GM23338 (cell line): ENCODE results near the gene EMC6. TPM values are rescaled to one million over a fixed set of nuclear protein-coding genes. Genes with fewer than 3 reads are reported as not detected.
"Not testable (repeated sequence)": the region's sequence is repeated elsewhere in the genome, so short reads cannot be mapped to it uniquely, and the experiment has no call there.

Source experiments
- ATAC-seq: fragments of 200-7000 bp; cut with Tn5 transposase; 3 replicates; pipeline ENCODE4 v1.9.1; 2020
- DNase-seq: peaks from one replicate; pipeline ENCODE4 v3.0.0-alpha.2; 2015; ENCODE audit warnings: low spot score
- H2AFZ ChIP-seq: fragments of 200-600 bp; sonication (generic); 2 replicates; pipeline ENCODE4 v1.8.0; 2016; ENCODE audit warnings: antibody characterized with exemption, mild to moderate bottlenecking, moderate library complexity
- H3F3A ChIP-seq: fragments of 200-600 bp; sonication (generic); replicated peaks from 2 replicates; pipeline ENCODE4 v1.8.0; 2017; ENCODE audit warnings: antibody characterized with exemption, mixed run types, low read depth
- H3K27ac ChIP-seq: fragments of 200-600 bp; sonication (generic); 2 replicates; pipeline ENCODE4 v1.6.1; 2016; ENCODE audit warnings: low read depth
- H3K27me3 ChIP-seq: fragments of 200-600 bp; sonication (generic); 2 replicates; pipeline ENCODE4 v1.8.0; 2016; ENCODE audit warnings: mild to moderate bottlenecking, mixed run types, moderate library complexity; ENCODE audit not compliant: insufficient read depth
- H3K36me3 ChIP-seq: fragments of 200-600 bp; sonication (generic); 2 replicates; pipeline ENCODE4 v1.8.0; 2016; ENCODE audit warnings: mild to moderate bottlenecking; ENCODE audit not compliant: insufficient read depth
- H3K4me1 ChIP-seq: fragments of 200-600 bp; sonication (generic); 2 replicates; pipeline ENCODE4 v1.8.0; 2016; ENCODE audit warnings: mild to moderate bottlenecking, moderate library complexity; ENCODE audit not compliant: insufficient read depth
- H3K4me2 ChIP-seq: fragments of 200-600 bp; sonication (generic); 2 replicates; pipeline ENCODE4 v1.7.1; 2017; ENCODE audit warnings: mixed run types
- H3K4me3 ChIP-seq: fragments of 200-600 bp; sonication (generic); 2 replicates; pipeline ENCODE4 v1.6.1; 2016; ENCODE audit warnings: mixed run types
- H3K79me2 ChIP-seq: fragments of 200-600 bp; sonication (generic); replicated peaks from 2 replicates; pipeline ENCODE4 v1.8.0; 2017; ENCODE audit warnings: mild to moderate bottlenecking; ENCODE audit not compliant: insufficient read depth
- H3K9me2 ChIP-seq: fragments of 200-600 bp; sonication (generic); 2 replicates; pipeline ENCODE4 v1.8.0; 2017; ENCODE audit not compliant: insufficient read depth
- H4K20me1 ChIP-seq: fragments of 200-600 bp; sonication (generic); replicated peaks from 2 replicates; pipeline ENCODE4 v1.8.0; 2017; ENCODE audit warnings: mild to moderate bottlenecking; ENCODE audit not compliant: insufficient read depth
- H3K27ac Mint-ChIP-seq: 2 replicates; pipeline ENCODE4 v1.8.0; 2020; ENCODE audit warnings: inconsistent platforms, mild to moderate bottlenecking, moderate library complexity, mixed read lengths
- H3K27me3 Mint-ChIP-seq: 3 replicates; pipeline ENCODE4 v1.8.0; 2022; ENCODE audit warnings: low read depth, mild to moderate bottlenecking, moderate library complexity, mixed read lengths, inconsistent platforms; ENCODE audit not compliant: insufficient read depth, poor library complexity
- H3K36me3 Mint-ChIP-seq: 3 replicates; pipeline ENCODE4 v1.8.0; 2021; ENCODE audit warnings: low read depth, mild to moderate bottlenecking, inconsistent platforms, moderate library complexity, mixed read lengths
- H3K4me1 Mint-ChIP-seq: 3 replicates; pipeline ENCODE4 v1.8.0; 2020; ENCODE audit warnings: mild to moderate bottlenecking, inconsistent platforms, mixed read lengths
- H3K4me3 Mint-ChIP-seq: 3 replicates; pipeline ENCODE4 v1.8.0; 2021; ENCODE audit warnings: moderate library complexity, mild to moderate bottlenecking, inconsistent platforms, mixed read lengths
- H3K9me3 Mint-ChIP-seq: 3 replicates; pipeline ENCODE4 v1.8.0; 2020; ENCODE audit warnings: moderate library complexity, mild to moderate bottlenecking, inconsistent platforms, mixed read lengths
- EZH2phosphoT487 ChIP-seq: fragments of 200-600 bp; sonication (generic); IDR thresholded peaks from one replicate; pipeline ENCODE4 v1.8.1; 2018; ENCODE audit warnings: antibody characterized with exemption; ENCODE audit not compliant: unreplicated experiment
- JUNB ChIP-seq: IDR thresholded peaks from one replicate; pipeline ENCODE4 v1.6.1; 2016; ENCODE audit warnings: antibody characterized with exemption; ENCODE audit not compliant: unreplicated experiment
- ZNF114 ChIP-seq: fragments of 250-450 bp; sonication (Bioruptor Pico); IDR thresholded peaks from 2 replicates; pipeline ENCODE4 v1.5.0; 2020; ENCODE audit warnings: mild to moderate bottlenecking, moderate library complexity
- polyA plus RNA-seq: library from polyadenylated mRNA; unstranded; fragments of >200 nt; fragmentation: Nextera tagmentation; extraction: Ambion mirVana; gene quantifications from 2 replicates; pipeline ENCODE4 v1.2.1, GENCODE V29; 2016
- total RNA-seq: library from RNA; depleted of rRNA; stranded (reverse); fragments of >200 nt; shearing (Covaris generic); gene quantifications from 2 replicates; pipeline ENCODE4 v1.2.3, GENCODE V29; 2014
- TF ChIP-seq, protein P1 (sequence below): fragments of 250-450 bp; sonication (Bioruptor Pico); IDR thresholded peaks from 2 replicates; pipeline ENCODE4 v1.5.0; 2020; ENCODE audit warnings: mild to moderate bottlenecking, moderate library complexity
- TF ChIP-seq, protein P2 (sequence below): IDR thresholded peaks from one replicate; pipeline ENCODE4 v1.6.1; 2018; ENCODE audit warnings: antibody characterized with exemption; ENCODE audit not compliant: unreplicated experiment

The EMC6 gene
- total and polyA plus RNA-seq, 2 experiments from 2014 or later = 48.0 to 230 TPM

DNA sequence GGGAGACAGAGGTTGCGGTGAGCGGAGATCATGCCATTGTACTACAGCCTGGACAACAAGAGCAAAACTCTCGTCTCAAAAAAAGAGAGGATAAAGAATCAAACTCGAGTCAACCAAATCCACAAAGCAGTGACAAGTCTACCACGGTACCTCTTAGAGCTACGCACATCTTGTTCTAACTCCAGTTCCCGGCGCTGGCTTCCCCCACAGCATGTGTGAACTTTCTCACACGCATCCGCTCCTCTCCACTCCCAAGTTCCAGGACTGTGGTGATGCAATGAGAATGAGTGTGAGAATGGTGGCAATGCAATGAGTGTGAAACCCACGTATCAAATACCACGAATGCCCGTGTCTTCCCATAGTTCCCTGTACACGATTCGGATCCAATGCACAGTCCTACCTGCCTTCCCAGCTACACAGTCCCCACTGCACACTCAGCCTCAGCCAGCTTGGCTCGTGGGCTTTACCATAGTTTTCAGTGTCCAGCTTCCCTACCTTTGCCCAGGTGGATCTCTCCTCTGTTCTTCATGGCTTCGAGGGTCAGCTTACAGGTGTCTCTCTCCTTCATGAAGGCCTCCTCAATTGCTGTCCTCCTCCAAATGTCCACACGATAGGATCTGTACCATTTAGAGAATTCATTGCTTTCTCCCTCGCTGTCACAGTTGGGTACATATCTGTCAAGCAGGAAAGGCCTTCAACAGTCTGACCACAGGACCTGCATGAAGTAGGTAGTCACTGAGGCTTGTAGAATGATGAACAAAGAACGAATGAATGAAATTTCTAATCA, 36.5 kb downstream of the EMC6 start (continued):
- TF ChIP-seq, protein P1, sequence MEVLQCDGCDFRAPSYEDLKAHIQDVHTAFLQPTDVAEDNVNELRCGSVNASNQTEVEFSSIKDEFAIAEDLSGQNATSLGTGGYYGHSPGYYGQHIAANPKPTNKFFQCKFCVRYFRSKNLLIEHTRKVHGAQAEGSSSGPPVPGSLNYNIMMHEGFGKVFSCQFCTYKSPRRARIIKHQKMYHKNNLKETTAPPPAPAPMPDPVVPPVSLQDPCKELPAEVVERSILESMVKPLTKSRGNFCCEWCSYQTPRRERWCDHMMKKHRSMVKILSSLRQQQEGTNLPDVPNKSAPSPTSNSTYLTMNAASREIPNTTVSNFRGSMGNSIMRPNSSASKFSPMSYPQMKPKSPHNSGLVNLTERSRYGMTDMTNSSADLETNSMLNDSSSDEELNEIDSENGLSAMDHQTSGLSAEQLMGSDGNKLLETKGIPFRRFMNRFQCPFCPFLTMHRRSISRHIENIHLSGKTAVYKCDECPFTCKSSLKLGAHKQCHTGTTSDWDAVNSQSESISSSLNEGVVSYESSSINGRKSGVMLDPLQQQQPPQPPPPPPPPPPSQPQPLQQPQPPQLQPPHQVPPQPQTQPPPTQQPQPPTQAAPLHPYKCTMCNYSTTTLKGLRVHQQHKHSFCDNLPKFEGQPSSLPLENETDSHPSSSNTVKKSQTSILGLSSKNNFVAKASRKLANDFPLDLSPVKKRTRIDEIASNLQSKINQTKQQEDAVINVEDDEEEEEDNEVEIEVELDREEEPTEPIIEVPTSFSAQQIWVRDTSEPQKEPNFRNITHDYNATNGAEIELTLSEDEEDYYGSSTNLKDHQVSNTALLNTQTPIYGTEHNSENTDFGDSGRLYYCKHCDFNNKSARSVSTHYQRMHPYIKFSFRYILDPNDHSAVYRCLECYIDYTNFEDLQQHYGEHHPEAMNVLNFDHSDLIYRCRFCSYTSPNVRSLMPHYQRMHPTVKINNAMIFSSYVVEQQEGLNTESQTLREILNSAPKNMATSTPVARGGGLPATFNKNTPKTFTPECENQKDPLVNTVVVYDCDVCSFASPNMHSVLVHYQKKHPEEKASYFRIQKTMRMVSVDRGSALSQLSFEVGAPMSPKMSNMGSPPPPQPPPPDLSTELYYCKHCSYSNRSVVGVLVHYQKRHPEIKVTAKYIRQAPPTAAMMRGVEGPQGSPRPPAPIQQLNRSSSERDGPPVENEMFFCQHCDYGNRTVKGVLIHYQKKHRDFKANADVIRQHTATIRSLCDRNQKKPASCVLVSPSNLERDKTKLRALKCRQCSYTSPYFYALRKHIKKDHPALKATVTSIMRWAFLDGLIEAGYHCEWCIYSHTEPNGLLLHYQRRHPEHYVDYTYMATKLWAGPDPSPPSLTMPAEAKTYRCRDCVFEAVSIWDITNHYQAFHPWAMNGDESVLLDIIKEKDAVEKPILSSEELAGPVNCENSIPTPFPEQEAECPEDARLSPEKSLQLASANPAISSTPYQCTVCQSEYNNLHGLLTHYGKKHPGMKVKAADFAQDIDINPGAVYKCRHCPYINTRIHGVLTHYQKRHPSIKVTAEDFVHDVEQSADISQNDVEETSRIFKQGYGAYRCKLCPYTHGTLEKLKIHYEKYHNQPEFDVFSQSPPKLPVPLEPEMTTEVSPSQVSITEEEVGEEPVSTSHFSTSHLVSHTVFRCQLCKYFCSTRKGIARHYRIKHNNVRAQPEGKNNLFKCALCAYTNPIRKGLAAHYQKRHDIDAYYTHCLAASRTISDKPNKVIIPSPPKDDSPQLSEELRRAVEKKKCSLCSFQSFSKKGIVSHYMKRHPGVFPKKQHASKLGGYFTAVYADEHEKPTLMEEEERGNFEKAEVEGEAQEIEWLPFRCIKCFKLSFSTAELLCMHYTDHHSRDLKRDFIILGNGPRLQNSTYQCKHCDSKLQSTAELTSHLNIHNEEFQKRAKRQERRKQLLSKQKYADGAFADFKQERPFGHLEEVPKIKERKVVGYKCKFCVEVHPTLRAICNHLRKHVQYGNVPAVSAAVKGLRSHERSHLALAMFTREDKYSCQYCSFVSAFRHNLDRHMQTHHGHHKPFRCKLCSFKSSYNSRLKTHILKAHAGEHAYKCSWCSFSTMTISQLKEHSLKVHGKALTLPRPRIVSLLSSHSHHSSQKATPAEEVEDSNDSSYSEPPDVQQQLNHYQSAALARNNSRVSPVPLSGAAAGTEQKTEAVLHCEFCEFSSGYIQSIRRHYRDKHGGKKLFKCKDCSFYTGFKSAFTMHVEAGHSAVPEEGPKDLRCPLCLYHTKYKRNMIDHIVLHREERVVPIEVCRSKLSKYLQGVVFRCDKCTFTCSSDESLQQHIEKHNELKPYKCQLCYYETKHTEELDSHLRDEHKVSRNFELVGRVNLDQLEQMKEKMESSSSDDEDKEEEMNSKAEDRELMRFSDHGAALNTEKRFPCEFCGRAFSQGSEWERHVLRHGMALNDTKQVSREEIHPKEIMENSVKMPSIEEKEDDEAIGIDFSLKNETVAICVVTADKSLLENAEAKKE = no peak
- TF ChIP-seq EZH2phosphoT487 = no peak
- no peak for TF ChIP-seq ZNF114 (CRISPR knock-in tag)

DNA sequence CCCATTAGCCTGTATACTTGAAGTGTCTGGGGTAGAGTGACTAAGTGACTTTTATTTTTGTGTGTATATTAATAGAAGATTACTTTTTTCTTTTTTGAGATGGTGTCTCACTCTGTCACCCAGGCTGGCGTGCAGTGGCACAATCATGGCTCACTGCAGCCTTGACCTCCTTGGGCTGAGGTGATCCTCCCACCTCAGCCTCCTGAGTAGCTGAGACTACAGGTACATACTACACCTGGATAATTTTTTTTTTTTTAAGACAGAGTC, 37.0 kb downstream of the EMC6 start:
- not testable (repeated sequence) for H3K27ac Mint-ChIP-seq, H3K4me1 Mint-ChIP-seq, H3K36me3 ChIP-seq, H3K27me3 ChIP-seq, H3K4me1 ChIP-seq, H2AFZ ChIP-seq, H3K4me3 ChIP-seq, H3K79me2 ChIP-seq, ATAC-seq, H3F3A ChIP-seq, DNase-seq, H3K9me2 ChIP-seq, H3K9me3 Mint-ChIP-seq, H3K27ac ChIP-seq, H3K4me2 ChIP-seq, H3K4me3 Mint-ChIP-seq, H4K20me1 ChIP-seq
- H3K27me3 Mint-ChIP-seq = peaks cover 15% of the 10 kb centered on the region
- peaks cover 14% of the 10 kb centered on the region for H3K36me3 Mint-ChIP-seq

DNA sequence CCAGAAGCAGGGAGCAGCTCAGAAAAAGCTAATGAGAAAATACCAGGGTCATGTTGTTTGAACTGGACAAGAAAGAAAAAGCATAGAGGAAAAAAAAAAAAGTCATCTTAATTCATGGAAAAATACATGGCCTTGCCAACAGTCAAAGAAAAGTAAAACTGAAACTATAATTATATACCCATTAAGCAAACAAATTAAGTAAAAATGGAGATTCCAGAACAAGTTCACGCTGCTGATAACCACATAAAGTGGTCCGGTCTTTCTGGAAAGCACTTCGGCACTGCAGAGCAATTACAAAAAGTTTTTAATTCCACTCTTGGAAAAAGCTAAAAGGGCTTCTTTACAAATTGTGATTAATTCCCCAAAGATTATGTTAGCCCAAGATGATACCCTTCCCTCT, 39.8 kb downstream of the EMC6 start:
- no peak overlapping the region for H3K27ac ChIP-seq
- H3K4me3 ChIP-seq = no peak overlapping the region
- no peak overlapping the region for H3K4me2 ChIP-seq
- H3K79me2 ChIP-seq = no peaks in the 10 kb centered on the region
- no peak for DNase-seq
- no peak overlapping the region for H3K27ac Mint-ChIP-seq
- no peaks in the 10 kb centered on the region for H3K9me3 Mint-ChIP-seq
- no peaks in the 10 kb centered on the region for H3K27me3 ChIP-seq
- H4K20me1 ChIP-seq = peaks cover 5% of the 10 kb centered on the region; the same call in 1 of the 2 replicates
- H3K4me3 Mint-ChIP-seq = no peak overlapping the region
- no peaks in the 10 kb centered on the region for H3K36me3 ChIP-seq
- no peaks in the 10 kb centered on the region for H3F3A ChIP-seq
- H3K36me3 Mint-ChIP-seq = peaks cover 5% of the 10 kb centered on the region
- H3K27me3 Mint-ChIP-seq = peaks cover 11% of the 10 kb centered on the region
- H3K4me1 Mint-ChIP-seq = no peaks in the 10 kb centered on the region; the same call in 1 of the 3 replicates
- no peaks in the 10 kb centered on the region for H3K9me2 ChIP-seq
- ATAC-seq = no peak
- no peak overlapping the region for H2AFZ ChIP-seq
- no peaks in the 10 kb centered on the region for H3K4me1 ChIP-seq
- TF ChIP-seq ZNF114 (CRISPR knock-in tag) (no peak), JUNB (no peak)
- TF ChIP-seq, protein P2, sequence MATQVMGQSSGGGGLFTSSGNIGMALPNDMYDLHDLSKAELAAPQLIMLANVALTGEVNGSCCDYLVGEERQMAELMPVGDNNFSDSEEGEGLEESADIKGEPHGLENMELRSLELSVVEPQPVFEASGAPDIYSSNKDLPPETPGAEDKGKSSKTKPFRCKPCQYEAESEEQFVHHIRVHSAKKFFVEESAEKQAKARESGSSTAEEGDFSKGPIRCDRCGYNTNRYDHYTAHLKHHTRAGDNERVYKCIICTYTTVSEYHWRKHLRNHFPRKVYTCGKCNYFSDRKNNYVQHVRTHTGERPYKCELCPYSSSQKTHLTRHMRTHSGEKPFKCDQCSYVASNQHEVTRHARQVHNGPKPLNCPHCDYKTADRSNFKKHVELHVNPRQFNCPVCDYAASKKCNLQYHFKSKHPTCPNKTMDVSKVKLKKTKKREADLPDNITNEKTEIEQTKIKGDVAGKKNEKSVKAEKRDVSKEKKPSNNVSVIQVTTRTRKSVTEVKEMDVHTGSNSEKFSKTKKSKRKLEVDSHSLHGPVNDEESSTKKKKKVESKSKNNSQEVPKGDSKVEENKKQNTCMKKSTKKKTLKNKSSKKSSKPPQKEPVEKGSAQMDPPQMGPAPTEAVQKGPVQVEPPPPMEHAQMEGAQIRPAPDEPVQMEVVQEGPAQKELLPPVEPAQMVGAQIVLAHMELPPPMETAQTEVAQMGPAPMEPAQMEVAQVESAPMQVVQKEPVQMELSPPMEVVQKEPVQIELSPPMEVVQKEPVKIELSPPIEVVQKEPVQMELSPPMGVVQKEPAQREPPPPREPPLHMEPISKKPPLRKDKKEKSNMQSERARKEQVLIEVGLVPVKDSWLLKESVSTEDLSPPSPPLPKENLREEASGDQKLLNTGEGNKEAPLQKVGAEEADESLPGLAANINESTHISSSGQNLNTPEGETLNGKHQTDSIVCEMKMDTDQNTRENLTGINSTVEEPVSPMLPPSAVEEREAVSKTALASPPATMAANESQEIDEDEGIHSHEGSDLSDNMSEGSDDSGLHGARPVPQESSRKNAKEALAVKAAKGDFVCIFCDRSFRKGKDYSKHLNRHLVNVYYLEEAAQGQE = no peak
